ENCODE data around the gene DNASE2.

GRCh38 chr19:12888006-12888603, 6.9 kb upstream of the DNASE2 start:
- TF ChIP-seq EZH2 (IDR thresholded peaks at IDR 0.05; ENCODE audit: low read length) (no peak), CTCF (optimal IDR thresholded peaks at IDR 0.05 in 1 of 3, IDR thresholded peaks at IDR 0.05 in 1 of 3, conservative IDR thresholded peaks at IDR 0.05 in 1 of 3; ENCODE audit: extremely low read depth in 1 of 3, insufficient read depth in 2 of 3, low read length in 3 of 3) (no peak)
